NCI-H2107 (cell line): Measurements from ENCODE around the gene ARAP1.

ENCODE experiments used
- DNase-seq: peaks from one replicate; lab custom pipeline; 2025; lab: John Stamatoyannopoulos, UW

Gene ARAP1

DNA sequence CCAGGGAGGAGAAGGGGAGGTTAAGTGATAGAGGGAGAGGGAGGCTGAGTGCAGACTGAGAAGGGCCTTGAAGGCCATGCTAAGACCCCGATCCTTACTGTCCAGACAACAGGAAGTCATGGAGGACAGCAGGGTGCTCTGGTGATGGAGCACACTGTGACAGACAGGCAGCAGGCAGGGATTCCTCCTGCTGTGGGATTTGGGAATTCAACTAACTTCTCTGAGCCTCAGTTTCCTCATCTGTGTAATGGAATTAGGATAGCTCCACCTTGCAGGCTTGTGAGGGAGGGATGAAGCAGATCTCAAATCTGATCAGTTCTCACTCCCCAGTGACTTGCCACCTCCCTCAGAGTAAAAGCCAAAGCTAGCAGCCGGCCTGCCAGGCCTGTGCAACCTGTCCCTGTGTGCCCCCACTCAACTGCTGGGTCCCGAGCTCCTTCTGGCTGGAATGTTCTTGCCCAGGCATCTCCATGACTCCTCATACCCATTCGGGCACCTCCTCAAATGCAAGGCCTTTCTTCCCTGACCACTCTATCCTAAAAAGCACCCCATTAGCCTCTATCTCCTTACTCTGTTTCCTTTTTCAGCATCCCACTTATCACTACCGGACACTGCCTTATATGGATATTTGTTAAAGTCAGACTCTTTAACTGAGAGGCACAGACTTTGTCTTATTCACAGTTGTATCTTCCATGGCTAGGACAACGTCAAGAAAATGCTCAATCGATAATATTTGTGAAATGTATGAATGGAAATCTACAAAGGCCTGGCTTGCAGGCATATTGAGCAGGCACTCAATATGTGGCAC lies 9.5 kb downstream of the ARAP1 start:
- DNase-seq, result no peak

DNA sequence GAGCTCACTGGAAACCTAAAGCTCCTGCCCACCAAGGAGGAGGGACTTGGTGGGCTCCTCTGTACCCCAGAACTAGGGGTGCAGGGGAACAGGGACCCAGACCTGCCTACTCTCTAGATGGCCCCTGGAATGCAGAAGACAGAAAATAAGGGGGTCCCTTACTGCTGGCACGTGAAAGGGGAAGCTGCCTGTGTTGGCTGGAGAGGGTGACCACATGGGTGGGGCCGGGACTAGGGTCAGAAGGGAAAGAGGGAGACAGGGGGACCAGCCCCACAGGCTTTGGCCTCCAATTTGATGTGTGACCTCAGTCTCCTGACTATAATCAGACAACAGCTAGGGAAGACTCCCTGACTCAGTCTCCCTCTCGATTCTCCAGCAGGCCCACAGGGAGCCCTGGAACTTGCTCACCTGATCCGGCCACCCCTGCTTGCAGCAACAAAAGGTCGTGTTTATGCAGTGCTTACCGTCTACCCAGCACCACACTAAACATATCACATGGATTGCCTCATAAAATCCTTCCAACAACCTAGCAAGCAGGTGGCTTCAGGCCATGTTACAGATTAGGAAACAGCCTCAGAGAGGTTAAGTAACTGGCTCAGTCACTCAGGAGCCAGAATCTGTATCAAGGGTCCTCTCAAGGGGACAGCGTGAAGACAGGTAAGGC lies 10.2 kb downstream of the ARAP1 start:
- no peak for DNase-seq

DNA sequence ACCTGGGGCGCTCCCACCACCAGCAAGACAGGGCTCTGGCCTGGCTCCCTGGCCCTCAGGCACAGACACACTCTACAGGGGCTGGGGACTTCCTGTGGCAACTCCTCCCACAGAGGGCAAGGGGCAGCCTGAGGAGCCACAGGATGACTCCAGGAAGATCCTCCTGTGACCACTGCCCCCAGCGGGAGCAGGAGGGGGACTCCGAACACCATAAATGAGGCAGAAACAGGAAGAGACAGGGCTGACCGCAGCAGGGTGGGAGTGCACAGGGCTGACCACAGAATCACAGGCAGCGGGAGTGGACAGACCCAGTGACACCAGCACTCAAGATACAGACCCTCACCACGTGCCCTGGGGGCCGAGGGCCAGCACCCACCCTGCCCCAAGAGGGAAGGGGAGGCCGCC lies 10.8 kb downstream of the ARAP1 start:
- no peak for DNase-seq

DNA sequence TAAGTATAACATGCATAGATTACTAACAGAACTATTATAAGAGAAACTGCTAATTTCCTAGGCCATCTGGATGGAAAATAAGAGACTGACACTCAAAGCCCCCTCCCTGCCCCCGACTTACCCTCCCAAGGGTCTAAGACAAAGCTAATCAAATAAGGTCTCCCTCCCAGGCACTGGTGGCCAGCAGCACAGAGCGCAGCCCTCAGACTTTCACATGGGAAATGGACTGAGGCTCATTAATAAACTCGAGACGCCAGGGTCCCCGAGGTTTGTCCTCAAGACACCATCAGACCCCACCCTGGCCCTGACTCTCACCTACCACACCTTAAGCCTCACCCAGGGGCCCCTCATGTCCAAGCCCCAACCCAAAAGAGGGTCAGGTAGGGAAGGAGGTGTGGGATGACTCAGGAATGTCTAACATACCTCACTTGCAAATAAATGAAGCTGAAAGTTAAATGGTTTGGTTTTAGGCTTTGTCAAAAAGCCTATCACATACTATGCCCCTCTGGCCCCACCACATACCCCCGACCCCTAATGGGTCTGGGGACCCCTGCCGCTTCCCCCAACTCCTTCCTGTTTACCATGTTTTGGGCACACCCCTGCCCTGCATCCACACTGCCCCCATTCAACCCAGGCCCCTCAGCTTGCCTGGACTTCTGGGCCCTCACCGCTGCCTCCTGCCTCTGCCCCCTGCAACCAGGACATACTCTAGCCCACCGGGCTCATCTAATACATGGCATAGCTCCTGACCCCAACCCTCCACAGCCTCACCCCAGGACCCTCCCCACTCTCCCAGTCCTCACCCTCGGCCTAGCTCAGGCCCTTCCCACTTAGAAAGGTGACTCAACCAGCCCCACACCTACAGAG lies 11.4 kb downstream of the ARAP1 start:
- DNase-seq, result no peak

DNA sequence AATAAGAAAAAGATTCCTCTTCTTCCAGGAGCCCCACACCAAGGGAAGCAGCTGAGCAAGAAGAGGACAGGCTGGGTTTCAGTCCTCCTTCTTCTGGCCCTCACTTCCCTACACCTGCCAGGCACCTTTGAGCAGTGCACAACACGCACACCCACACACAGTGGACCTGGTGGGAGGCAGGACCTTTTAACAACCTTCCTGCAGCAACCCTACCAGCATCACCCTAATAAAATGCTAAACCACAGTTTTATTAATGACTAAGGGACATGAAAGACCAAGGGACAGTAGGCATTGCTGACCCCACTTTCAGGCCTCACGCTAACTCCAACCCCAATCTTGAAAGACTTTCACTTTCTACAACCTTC lies 12.2 kb downstream of the ARAP1 start:
- no peak for DNase-seq

DNA sequence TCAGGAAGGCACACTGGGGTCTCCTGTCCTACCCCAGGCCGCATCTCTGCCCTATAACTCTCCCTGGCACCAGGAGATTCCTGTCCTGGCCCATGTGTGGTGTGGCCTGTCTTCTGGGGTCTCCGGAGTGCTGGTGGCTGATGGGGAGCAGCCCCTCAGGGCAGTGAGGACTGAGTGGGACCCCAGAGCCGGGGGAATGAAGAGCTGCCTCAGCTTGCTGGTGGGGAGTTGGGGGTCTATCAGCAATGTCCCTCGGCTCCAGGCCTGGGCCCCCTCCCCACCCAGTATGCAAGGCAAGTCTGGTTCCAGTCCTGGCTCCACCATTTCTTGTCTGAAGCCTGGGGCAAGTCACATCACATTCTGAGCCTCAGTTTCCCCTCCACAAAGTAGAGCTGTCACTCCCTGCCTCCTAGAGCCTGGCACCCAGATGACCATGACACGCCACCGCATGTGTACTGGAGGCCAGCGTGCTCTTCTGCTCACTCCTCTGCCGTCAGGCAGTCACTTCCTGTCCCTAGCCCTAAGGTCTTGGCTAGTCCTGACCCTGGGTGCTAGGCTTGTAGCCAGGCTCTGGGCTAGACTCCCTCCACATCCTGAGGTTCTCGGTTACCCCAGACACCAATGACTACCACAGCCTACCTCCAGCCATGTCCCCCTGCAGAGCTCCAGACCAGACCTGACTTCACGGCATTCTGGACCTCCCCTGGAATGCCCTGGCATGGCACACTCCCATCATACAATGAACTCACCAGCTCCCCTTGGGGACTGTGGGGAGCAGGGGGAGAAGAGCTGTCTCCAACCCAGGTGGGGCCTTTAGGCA lies 12.8 kb downstream of the ARAP1 start:
- no peak for DNase-seq

DNA sequence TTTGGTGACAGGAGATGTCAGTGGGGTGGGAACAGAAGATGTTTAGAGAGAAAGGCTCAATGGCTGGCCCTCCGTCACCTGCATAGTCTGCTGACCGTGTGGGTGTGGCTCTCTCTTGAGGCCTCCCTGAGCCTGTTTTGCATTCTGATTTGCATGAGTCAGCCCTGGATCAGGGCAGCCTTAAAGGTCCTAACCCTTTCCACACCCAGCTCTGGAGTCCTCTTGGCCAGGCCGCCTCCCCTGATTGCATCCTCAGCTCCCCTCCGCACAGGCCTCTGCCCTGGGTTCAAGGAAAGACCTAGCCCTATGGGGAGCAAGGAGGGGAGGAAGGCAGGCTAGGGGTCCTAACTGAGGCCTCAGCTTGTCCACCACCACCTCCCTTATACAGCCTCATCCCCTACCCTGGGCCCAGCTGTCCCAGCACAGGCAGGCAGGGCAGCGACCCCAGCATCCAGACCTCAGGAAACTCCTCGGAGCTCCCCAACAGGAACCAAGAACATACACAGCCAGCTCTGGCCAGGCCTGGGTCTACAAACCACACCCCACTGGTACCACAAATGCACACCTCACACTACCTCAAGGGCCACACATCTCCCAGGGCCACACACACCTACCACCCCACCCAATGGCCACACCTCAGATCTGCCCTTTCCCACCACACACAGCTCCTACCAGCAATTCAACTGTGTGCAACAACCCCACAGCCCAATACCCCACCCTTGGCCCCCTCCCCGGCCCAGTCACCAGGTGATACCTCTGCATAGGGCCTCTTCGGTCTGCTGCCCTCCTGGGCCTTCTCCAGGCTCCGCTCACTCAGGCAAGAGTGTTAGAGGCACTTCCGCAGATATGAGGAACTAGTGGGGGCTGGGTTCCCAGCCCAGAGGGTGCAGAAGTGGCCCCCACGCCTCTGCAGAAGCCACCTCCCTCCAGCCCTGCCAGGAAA lies 13.7 kb downstream of the ARAP1 start:
- DNase-seq, result no peak

DNA sequence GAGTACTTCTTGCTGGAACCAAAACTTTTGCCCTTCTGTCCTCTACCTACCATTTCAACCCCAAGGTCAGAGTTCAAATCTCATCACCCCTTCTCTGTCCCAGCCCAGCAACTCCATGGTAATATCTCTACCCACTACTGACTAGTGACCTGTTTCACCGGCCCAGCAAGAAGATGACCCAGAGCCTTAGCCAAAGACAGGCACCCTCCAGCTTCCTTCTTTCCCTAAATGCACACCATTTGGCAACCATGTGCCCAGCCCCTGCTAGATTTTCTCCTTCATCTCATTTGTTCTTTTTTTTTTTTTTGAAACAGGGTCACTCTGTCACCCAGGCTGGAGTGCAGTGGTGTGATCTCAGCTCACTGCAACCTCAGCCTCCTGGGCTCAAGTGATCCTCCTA lies 14.9 kb downstream of the ARAP1 start:
- DNase-seq, result no peak

DNA sequence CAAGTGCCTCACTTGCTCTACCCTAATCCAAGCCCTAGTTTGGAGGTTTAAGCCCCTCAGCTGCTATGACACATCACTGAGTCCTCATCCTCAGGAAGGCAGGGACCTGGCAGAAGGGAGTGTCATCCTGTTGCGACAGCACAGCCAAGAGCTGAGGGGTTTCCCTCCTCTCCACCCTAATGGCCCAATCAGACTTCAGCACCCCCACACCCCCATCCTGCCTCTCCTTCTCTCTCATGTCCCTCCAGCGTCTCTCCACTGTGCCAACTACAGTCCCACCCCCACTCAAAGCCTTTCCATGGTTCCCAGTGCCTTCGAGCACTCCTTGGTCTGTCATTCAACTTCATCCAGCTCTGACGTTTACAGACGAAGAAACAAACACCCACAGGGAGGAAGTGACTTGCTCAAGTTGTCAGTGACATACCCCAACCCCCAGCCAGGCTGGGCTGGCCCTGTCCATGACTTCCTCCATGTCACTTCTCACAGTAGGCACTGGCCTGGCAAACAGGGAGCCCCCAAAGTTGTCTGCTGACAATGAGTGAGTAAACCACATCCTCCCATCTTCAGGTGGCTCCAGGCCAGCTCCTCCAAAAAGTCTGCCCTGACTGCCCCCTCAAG lies 15.6 kb downstream of the ARAP1 start:
- DNase-seq, result no peak

DNA sequence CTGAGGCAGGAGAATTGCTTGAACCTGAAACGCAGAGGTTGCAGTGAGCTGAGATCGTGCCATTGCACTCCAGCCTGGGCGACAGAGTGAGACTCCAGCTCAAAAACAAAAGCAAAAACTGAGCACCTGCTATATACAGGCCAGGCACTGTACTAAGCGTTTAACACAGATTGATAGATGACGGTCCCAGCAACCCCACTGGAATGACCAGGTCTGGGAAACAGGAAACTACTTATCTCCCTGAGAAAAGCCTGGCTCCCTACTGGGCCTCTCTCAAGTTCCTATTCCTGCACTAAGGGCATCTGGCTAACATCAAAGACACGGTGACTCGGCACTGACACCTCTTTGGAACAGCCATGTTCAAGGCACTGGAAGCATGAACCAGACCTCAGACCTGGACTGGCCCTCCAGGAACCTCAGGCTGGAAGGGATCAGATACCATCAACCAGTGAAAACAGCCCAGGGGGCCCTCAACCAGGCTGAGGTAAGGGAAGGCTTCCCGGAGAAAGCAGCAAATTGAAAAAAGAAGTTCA lies 16.6 kb downstream of the ARAP1 start:
- no peak for DNase-seq

DNA sequence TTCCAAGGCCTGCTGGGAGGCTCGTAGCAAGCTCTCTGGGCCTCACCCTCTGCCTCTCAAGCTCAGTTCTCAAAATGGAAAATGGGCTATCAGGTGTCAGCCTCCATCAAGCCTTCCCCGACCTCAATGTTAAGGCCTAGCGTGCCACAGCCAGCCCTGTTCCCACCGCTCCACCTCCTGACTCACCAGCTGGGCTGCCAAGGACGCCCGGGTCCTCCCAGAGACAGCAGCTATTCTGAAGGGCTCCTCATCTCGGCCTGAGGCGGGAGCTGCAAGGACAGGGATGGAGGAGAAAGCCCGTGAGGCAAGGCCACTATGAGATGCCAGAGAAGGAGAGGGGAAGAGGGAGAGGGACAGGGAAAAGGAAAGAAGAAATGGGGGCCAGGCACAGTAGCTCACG lies 19.9 kb downstream of the ARAP1 start:
- no peak for DNase-seq

DNA sequence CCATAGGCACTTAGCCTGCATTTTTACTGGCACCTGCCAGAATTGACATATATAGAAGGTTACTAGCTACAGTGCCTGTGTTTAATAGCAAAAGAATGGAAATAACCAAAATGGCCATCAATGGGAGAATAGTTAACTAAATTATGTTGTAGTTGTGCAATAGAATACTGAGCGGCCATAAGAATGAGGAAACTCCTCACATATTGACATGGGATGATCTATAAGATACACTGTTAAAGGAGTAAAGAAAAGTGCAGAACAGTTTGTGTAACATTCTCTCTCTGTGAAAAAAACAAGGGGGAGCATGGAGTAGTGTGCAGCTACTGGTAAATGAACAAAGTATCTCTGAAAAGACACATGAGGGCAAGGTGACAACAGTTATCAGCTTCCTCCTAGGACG lies 21.5 kb downstream of the ARAP1 start:
- DNase-seq, result no peak

DNA sequence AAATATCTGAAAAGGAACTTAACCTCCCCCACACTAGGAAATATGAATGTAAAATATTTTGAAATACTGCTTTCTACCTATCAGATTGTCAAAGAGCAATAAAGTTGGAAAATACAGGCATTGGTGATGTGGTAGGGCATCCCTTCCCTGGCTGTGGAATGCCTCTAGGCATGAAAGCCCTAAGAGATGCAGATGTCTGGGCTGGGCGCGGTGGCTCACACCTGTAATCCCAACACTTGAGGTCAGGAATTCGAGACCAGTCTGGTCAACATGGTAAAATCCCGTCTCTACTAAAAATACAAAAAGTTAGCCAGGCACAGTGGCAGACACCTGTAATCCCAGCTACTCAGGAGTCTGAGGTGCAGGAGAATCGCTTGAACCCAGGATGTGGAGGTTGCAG lies 22.0 kb downstream of the ARAP1 start:
- no peak for DNase-seq

DNA sequence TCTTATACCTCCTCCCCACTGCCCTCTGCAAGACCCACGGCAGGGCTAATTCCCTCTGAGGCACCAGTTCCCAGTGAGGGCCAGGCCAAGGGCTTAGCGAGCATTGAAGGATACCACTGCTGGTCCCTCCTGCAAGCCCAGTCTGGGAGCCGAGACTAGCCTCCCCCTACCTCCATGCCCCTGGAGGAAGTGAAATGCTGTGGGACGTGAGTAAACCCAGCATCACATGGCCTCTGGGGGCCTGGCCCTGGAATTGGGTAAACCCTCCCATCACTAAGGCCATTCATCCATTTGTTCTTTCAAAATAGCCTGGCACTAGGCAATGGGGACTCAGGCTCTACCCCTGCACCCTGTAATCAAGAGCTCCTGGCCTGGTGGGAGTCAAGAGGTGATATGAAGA lies 24.7 kb downstream of the ARAP1 start:
- DNase-seq, result no peak

DNA sequence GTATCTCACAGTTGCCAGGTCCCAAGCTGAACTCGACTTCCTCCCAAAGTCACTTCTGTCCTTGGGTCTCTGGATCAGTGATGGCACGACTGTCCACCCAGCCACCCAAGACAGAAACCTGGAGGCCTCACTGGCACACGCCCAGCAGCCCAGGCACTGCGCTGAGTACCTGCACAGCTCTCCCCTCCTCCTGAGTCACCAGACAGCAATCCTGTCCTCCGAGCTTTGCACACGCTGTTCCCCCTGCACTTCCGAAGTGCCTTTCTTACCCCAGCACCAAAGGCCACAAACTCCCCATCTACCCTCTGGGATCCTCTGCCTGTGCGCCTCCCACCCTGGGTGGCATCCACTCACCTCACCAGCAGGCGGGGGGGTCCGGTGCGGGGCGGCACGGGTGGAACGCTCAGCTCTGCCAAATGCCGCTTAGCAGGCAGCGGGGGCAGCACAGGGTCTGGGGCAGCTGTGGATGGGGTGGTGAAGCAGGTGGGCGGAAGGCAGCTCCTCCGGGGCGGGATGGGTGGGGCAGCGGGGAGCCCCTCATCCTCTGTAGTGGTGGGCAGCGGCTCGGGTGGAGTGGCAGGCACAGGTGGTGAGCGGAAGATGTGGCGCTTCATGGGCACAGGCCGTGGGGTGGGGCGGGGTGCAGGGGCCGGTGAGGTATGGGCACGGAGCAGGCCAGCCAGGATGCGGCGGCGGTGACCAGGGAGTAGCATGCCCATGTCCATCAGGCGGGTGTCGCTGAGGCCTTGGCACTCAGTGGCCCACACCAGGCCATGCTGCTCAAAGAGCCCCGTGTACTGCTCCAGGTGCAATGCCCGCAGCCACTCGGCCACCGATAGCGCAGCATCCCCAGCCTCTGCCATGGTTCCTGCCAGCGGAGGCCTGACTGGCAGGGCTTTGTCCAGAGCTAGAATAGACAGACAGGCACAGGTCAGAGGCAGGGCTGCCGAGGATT lies 25.7 kb downstream of the ARAP1 start:
- no peak for DNase-seq

DNA sequence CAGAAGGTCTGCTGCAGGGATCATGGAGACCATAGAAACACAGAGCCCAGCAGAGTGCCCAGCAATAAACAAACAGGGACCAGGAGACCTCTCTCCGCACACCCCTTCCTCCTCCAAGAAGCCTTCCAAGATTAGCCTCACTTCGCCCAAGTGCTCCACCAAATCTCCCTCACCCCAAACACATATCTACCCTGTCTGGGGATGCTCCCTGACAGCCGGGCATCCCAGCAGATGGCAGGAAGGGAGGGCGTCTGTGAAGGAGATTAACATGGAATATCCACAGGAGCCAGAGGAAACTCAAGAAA lies 26.5 kb downstream of the ARAP1 start:
- no peak for DNase-seq

DNA sequence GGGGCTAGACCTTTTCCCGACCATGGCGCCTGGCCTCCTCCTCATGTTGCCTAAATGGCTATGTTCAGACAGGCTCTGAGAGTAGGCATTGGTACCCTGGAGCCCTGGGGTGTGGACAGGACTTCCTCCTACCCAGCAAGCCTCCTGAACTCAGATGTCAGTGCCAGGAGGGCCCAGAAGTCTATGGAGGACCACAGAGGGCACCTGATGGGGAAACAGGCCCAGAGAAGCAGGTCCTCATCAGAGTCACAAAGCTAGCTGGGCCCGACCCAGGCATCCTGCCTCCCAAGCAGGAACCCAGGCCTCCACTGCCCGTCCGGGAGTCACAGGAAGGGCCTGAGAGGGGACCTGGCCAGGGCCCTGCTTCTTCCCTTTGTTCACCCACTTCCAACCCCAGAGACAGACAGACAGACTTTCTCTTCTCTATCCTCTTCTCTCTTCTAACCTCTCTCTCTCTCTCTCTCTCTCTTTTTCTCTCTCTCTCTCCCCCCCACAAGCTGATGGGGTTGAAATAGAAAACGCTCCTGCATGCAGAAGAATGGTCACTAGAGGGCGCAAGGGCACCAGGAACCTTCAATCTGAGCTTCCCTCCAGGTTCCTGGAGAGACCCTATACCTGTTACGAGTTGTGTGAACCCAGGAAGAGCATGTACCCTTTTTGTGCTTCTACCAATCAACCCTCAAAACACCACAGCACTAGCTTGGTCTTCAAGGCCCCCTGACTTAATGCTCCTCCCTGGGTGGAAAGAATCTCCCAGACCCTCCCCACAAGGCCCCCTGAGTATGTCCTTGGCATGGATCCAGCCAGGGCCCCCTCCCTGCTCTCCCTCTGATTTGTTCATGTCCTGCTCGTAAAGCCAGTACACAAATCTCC lies 27.1 kb downstream of the ARAP1 start:
- DNase-seq, result peak; percentile 56

DNA sequence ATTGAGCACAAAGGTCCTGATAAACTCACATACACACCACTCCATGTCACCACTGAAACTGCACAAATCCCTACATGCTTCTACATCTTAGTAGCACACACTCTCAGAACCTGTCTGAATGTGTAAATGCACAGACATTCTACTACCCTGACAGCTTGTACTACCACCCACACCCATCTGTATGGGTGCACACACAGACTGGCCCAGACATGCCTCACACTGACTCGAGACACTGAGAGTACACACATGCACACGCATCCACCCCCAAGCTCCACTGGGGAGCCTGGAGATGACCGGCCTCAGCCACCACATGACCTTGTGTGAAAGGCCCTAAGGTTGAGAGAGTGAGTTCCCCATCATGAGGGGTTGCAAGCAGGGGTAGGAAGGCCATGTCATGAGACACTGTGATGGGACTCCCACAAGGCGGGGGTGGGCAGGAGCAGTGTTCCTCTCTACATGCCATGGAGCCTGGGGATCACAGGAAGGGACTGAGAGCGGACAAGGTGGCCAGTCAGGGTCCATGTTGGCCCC lies 28.1 kb downstream of the ARAP1 start:
- no peak for DNase-seq
